Upper lobe of right lung (tissue), 1 donor: ENCODE data around the gene ADAMTS6. TPM values are rescaled to one million over a fixed set of nuclear protein-coding genes. Genes with fewer than 3 reads are reported as not detected.
A peak's percentile ranks its signal among the peaks of the same experiment; 100 is the strongest.

Source experiments
- ATAC-seq: fragments of 200-7000 bp; cut with Tn5 transposase; one replicate; pipeline ENCODE4 v1.9.1; 2020; ENCODE audit warnings: mild to moderate bottlenecking, moderate library complexity
- DNase-seq: peaks from one replicate; pipeline ENCODE4 v3.0.0-alpha.2; 2020
- H3K27ac ChIP-seq: fragments of 200-600 bp; one replicate; pipeline ENCODE4 v1.8.0; 2022
- H3K27me3 ChIP-seq: fragments of 200-600 bp; one replicate; pipeline ENCODE4 v1.8.0; 2022; ENCODE audit warnings: mild to moderate bottlenecking
- H3K36me3 ChIP-seq: fragments of 200-600 bp; one replicate; pipeline ENCODE4 v1.8.0; 2022
- H3K4me1 ChIP-seq: fragments of 200-600 bp; one replicate; pipeline ENCODE4 v1.8.0; 2022
- H3K4me3 ChIP-seq: fragments of 200-600 bp; one replicate; pipeline ENCODE4 v1.8.0; 2022; ENCODE audit warnings: mild to moderate bottlenecking
- H3K9me3 ChIP-seq: fragments of 200-600 bp; one replicate; pipeline ENCODE4 v1.8.0; 2022
- CTCF ChIP-seq: fragments of 200-600 bp; IDR thresholded peaks from one replicate; pipeline ENCODE4 v1.8.0; 2022; ENCODE audit warnings: antibody characterized with exemption
- intact Hi-C: fragments of 100-400 bp; cut with DNase I; formaldehyde crosslinking; loops from one replicate; pipeline ENCODE4 v1.11.0; 2022
- total RNA-seq: library from RNA; stranded (reverse); fragmentation: NEBNext Ultra II Directional; extraction: Animal tissue kit (Norgen Biotek cat#: 25700); gene quantifications from one replicate; pipeline ENCODE4 v1.2.1, GENCODE V29; 2021
- donor health status: DM: no; HTN: yes; CAD: no; lungs with severe emphysema.

Gene ADAMTS6
- total RNA-seq, 1 donor from 2014 or later, result 2.3 TPM

- H3K4me3 ChIP-seq, result no peak overlapping the region
- no peak for TF ChIP-seq CTCF
- no peak for ATAC-seq
- H3K27ac ChIP-seq, result no peak overlapping the region
- DNase-seq, result no peak
- no peaks in the 10 kb centered on the region for H3K36me3 ChIP-seq
- H3K9me3 ChIP-seq, result no peaks in the 10 kb centered on the region
- H3K27me3 ChIP-seq, result no peaks in the 10 kb centered on the region
- no peaks in the 10 kb centered on the region for H3K4me1 ChIP-seq
- intact Hi-C loops, result no loop called here
These were observed 308.6 kb downstream of the ADAMTS6 start for GRCh38 chr5:65173130-65173525.

- intact Hi-C loops, result no loop called here
- Histone ChIP-seq H3K27me3 (no peaks in the 10 kb centered on the region), H3K4me3 (no peak overlapping the region), H3K27ac (no peak overlapping the region), H3K36me3 (no peaks in the 10 kb centered on the region), H3K4me1 (no peaks in the 10 kb centered on the region), H3K9me3 (no peaks in the 10 kb centered on the region)
- no peak for DNase-seq
- peak; percentile 41 for ATAC-seq
- TF ChIP-seq CTCF, result no peak
These were observed 309.1 kb downstream of the ADAMTS6 start for GRCh38 chr5:65172486-65173129.

GRCh38 chr5:65171645-65172044 lies 310.1 kb downstream of the ADAMTS6 start:
- Histone ChIP-seq H3K4me3 (no peak overlapping the region), H3K9me3 (no peaks in the 10 kb centered on the region), H3K27me3 (no peaks in the 10 kb centered on the region), H3K4me1 (no peaks in the 10 kb centered on the region), H3K36me3 (no peaks in the 10 kb centered on the region), H3K27ac (no peak overlapping the region)
- DNase-seq (no peak), ATAC-seq (no peak)
- no peak for TF ChIP-seq CTCF
- intact Hi-C loops, result no loop called here

GRCh38 chr5:65163698-65164097 lies 318.0 kb downstream of the ADAMTS6 start:
- Histone ChIP-seq H3K27me3 (no peaks in the 10 kb centered on the region), H3K4me1 (no peaks in the 10 kb centered on the region), H3K9me3 (no peaks in the 10 kb centered on the region), H3K4me3 (no peak overlapping the region), H3K27ac (no peak overlapping the region), H3K36me3 (no peaks in the 10 kb centered on the region)
- DNase-seq (no peak), ATAC-seq (no peak)
- TF ChIP-seq CTCF, result no peak
- intact Hi-C loops, result no loop called here

- H3K9me3 ChIP-seq, result no peaks in the 10 kb centered on the region
- DNase-seq (no peak), ATAC-seq (no peak)
- H3K4me3 ChIP-seq, result no peak overlapping the region
- intact Hi-C loops, result no loop called here
- no peaks in the 10 kb centered on the region for H3K36me3 ChIP-seq
- no peaks in the 10 kb centered on the region for H3K4me1 ChIP-seq
- TF ChIP-seq CTCF, result no peak
- H3K27ac ChIP-seq, result no peak overlapping the region
- no peaks in the 10 kb centered on the region for H3K27me3 ChIP-seq
These were observed 320.1 kb downstream of the ADAMTS6 start for GRCh38 chr5:65161655-65162054.
